Fibroblast of mammary gland (primary cell): Measurements from ENCODE around the gene SLC1A2.
A peak's percentile ranks its signal among the peaks of the same experiment; 100 is the strongest.

ENCODE experiments used
- DNase-seq: peaks from one replicate; pipeline ENCODE4 v3.0.0-alpha.2; 2010; ENCODE audit warnings: low read depth
- H3K4me3 ChIP-seq: 2 replicates; pipeline ENCODE4 v1.5.1; 2011; ENCODE audit warnings: low read depth, mild to moderate bottlenecking, low read length, moderate library complexity; ENCODE audit not compliant: control insufficient read depth
- CTCF ChIP-seq: conservative IDR thresholded peaks from 2 replicates; pipeline ENCODE4 v1.5.1; 2011; ENCODE audit warnings: low read depth, low read length, inconsistent platforms; ENCODE audit not compliant: control insufficient read depth, insufficient read depth

SLC1A2 gene

DNA sequence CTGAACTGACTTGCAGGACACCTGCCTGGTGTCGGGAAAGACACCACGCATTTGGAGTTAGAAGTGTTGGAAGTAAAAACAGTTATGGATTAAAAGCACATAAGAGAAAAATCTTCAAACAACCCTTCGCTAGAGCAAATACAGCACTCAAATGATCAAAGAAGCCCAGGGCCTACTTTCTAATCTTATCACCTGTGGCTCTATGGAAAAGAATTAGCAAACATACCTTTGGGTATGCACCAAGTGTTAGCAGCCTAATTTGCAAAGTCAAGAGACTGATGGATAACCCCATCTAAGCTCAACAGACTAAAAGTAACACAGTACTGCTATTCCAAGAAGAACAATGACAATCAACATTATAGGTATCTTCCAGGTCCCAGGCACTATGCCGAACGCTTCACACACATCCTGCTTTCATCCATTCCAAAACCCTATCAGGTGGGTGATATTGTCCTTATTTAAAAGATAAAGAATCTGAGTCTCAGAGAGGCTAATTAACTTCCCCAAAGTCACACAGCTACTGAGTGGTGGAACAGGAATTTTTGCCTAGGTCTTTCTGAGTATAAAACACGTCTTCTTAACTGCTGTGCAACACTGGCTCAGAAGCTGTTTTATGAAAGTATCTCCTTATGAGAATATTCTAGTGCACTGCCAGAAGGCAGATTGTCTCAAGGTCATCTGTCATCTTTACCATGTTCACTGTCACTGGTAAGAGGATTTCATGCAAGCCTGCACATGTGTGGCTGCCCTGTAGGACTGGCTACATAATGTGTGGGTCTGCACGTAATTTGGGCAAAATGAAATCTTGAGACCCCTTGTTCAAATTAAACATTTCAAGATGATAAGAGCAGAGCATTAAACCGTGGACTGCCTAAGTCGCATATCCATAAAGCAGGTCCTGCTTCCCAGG is 16.4 kb downstream of the SLC1A2 start:
- no peak for TF ChIP-seq CTCF
- DNase-seq = no peak
- no peak overlapping the region for H3K4me3 ChIP-seq

DNA sequence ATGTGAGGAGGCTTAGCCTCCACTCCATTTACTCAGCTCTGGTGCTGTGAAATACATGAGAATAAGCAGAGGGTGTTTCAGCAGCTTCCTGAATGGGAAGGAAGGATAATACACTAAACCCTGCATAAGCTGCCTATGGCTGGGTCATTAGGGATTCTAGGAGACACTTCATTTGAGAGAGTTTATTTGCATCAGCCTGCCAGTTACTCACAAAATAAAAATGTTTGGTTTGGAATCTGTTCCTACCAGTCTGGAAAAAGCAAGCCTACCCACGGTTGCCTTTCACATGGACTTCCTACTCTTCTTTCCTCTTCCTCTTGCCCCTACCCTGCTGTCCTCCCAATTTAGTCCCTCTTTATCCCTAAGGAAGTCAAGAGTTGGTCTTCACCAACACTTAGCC is 20.5 kb downstream of the SLC1A2 start:
- DNase-seq = no peak
- H3K4me3 ChIP-seq = no peak overlapping the region
- no peak for TF ChIP-seq CTCF

- TF ChIP-seq CTCF = no peak
- DNase-seq = no peak
- no peak overlapping the region for H3K4me3 ChIP-seq
Measured at GRCh38 chr11:35394941-35395340, 24.4 kb downstream of the SLC1A2 start.

GRCh38 chr11:35393098-35393497 is 26.3 kb downstream of the SLC1A2 start:
- no peak for TF ChIP-seq CTCF
- no peak overlapping the region for H3K4me3 ChIP-seq
- peak; percentile 49 for DNase-seq

DNA sequence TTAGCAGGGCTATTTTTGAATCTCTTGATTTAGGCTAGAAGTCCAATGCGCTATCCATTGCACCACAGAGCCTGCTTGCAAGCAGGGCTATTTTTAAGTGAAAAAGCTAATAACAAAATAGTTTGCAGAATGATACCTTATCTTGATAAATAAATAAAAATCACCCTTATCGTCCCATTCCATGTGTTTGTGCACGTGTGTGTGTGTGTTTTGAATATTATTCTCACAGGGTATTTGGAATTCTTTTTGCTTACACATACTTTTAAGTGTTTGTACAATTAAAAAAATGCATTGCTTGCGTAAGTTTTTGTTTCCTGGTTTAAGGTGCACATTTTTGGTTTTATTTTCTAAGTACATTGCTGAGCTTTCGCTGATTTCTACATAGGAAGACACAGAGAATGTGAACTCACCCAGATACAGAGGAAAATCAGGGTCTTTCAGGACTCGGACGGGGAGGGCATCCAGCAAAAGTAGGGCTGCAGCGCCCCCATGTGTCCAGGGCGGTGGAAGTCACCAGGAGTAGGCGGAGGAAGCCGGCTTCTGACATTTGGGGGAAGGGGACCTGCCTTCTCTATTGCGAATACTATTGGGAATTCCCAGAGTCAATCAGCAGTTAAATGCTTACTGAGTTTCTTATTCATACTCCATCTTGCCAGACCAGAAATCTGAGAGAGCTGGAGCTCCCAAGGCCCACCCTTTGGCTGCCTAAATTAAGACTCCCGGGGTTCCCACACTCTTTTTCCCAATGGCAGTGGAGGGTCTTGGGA is 27.3 kb downstream of the SLC1A2 start:
- H3K4me3 ChIP-seq = no peak overlapping the region

More for the DNA sequence above, 27.3 kb downstream of the SLC1A2 start:
- TF ChIP-seq CTCF = peak; percentile 82
- peak; percentile 80 for DNase-seq
